Subcutaneous abdominal adipose tissue (tissue), 5 donors: ENCODE results near the gene TPGS2.
"Not testable (repeated sequence)": the region's sequence is repeated elsewhere in the genome, so short reads cannot be mapped to it uniquely, and the experiment has no call there.

ENCODE experiments used
- H3K27ac ChIP-seq: one replicate; pipeline ENCODE4 v1.7.0; 2013; ENCODE audit warnings: low read depth, mild to moderate bottlenecking, inconsistent platforms, low read length, moderate library complexity
- H3K27me3 ChIP-seq, 5 donors: one replicate each; pipeline ENCODE4 v1.7.0; 2013; ENCODE audit warnings: low read length in 5 of 5, inconsistent platforms in 1 of 5; ENCODE audit not compliant: control insufficient read depth in 5 of 5, insufficient read depth in 4 of 5
- H3K36me3 ChIP-seq, 5 donors: one replicate each; pipeline ENCODE4 v1.7.0; 2013; ENCODE audit warnings: low read length in 5 of 5; ENCODE audit not compliant: control insufficient read depth in 5 of 5, insufficient read depth in 5 of 5
- H3K4me1 ChIP-seq, 5 donors: one replicate each; pipeline ENCODE4 v1.7.0; 2013; ENCODE audit warnings: low read length in 5 of 5, mild to moderate bottlenecking in 3 of 5, moderate library complexity in 1 of 5; ENCODE audit not compliant: control insufficient read depth in 5 of 5, insufficient read depth in 5 of 5
- H3K4me3 ChIP-seq, 5 donors: one replicate each; pipeline ENCODE4 v1.7.0; 2013; ENCODE audit warnings: low read length in 5 of 5, low read depth in 1 of 5
- H3K9ac ChIP-seq, 5 donors: one replicate each; pipeline ENCODE4 v1.7.0; 2013; ENCODE audit warnings: low read length in 5 of 5, mild to moderate bottlenecking in 4 of 5, moderate library complexity in 3 of 5
- H3K9me3 ChIP-seq, 5 donors: one replicate each; pipeline ENCODE4 v1.7.0; 2013; ENCODE audit warnings: low read length in 5 of 5; ENCODE audit not compliant: control insufficient read depth in 5 of 5
- donor health status: healthy.
- donor health status: healthy.
- donor health status: healthy.
- donor health status: healthy.
- donor health status: healthy.

The TPGS2 gene

GRCh38 chr18:36769611-36770314, 59.0 kb downstream of the TPGS2 start:
- H3K27me3 ChIP-seq = peaks cover 0 to 2% (median 0%) of the 10 kb centered on the region in 5 donors
- no peaks in the 10 kb centered on the region for H3K36me3 ChIP-seq
- no peak overlapping the region for H3K27ac ChIP-seq
- peaks cover 0 to 3% (median 0%) of the 10 kb centered on the region in 5 donors for H3K4me1 ChIP-seq
- H3K9ac ChIP-seq = no peak overlapping the region
- H3K9me3 ChIP-seq = peaks cover 0 to 3% (median 0%) of the 10 kb centered on the region in 5 donors
- H3K4me3 ChIP-seq = no peak overlapping the region

GRCh38 chr18:36769172-36769571, 59.6 kb downstream of the TPGS2 start:
- Histone ChIP-seq H3K9ac (no peak overlapping the region), H3K27me3 (peaks cover 0 to 2% (median 0%) of the 10 kb centered on the region in 5 donors), H3K4me3 (no peak overlapping the region), H3K36me3 (no peaks in the 10 kb centered on the region), H3K9me3 (peaks cover 0 to 3% (median 0%) of the 10 kb centered on the region in 5 donors), H3K27ac (no peak overlapping the region), H3K4me1 (peaks cover 0 to 3% (median 0%) of the 10 kb centered on the region in 5 donors)

- Histone ChIP-seq H3K36me3 (no peaks in the 10 kb centered on the region), H3K4me1 (no peaks in the 10 kb centered on the region), H3K9ac (no peak overlapping the region), H3K9me3 (peaks cover 0 to 3% (median 0%) of the 10 kb centered on the region in 5 donors), H3K27me3 (no peaks in the 10 kb centered on the region), H3K4me3 (no peak overlapping the region), H3K27ac (no peak overlapping the region)
These were observed 62.0 kb downstream of the TPGS2 start for GRCh38 chr18:36766836-36767235.

DNA sequence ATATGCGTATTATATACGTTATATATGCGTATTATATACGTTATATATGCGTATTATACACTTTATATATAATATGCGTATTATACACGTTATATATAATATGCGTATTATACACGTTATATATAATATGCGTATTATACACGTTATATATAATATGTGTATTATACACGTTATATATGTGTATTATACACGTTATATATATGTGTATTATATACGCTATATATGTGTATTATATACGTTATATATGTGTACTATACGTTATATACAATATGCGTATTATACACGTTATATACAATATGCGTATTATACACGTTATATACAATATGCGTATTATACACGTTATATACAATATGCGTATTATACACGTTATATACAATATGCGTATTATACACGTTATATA, 65.8 kb downstream of the TPGS2 start:
- H3K4me3 ChIP-seq, H3K27me3 ChIP-seq, H3K9ac ChIP-seq, H3K4me1 ChIP-seq, H3K9me3 ChIP-seq, H3K27ac ChIP-seq, H3K36me3 ChIP-seq: not testable (repeated sequence)

GRCh38 chr18:36762074-36762473, 66.7 kb downstream of the TPGS2 start:
- Histone ChIP-seq H3K9me3 (peaks cover 0 to 3% (median 0%) of the 10 kb centered on the region in 5 donors), H3K27me3 (no peaks in the 10 kb centered on the region), H3K36me3 (no peaks in the 10 kb centered on the region), H3K27ac (no peak overlapping the region), H3K4me3 (no peak overlapping the region), H3K9ac (no peak overlapping the region), H3K4me1 (no peaks in the 10 kb centered on the region)

DNA sequence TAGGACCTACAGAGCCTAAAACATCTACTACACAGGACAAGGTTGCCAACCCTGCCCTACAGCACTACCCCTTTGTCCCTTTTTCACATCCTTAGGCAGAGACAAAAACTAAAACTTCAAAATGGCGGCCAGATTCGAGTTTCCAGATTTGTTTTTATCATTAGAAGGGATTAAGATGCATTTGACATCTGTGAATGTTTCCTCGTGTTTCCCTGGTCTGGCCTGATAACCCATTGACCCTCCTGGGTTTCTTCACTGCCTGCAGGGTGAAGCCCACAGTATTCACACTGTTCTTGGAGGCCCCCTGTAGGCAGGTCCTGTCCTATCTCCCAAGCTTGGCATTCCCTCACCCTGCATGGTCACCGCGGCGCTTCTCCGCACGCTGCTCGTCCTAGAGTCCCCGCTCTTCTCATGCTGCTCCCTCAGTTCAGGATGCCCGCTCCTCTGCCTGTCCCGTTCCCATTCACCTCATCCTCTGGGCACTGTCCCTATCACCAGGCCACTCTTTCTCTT, 67.6 kb downstream of the TPGS2 start:
- Histone ChIP-seq H3K36me3 (no peaks in the 10 kb centered on the region), H3K4me1 (peaks cover 0 to 7% (median 0%) of the 10 kb centered on the region in 5 donors), H3K9me3 (peaks cover 0 to 3% (median 0%) of the 10 kb centered on the region in 5 donors), H3K4me3 (no peak overlapping the region), H3K27ac (no peak overlapping the region), H3K27me3 (no peaks in the 10 kb centered on the region), H3K9ac (no peak overlapping the region)

- Histone ChIP-seq H3K4me1 (peaks cover 0 to 9% (median 0%) of the 10 kb centered on the region in 5 donors), H3K9ac (no peak overlapping the region), H3K27me3 (no peaks in the 10 kb centered on the region), H3K36me3 (no peaks in the 10 kb centered on the region), H3K9me3 (peaks cover 0 to 3% (median 0%) of the 10 kb centered on the region in 5 donors), H3K27ac (no peak overlapping the region), H3K4me3 (no peak overlapping the region)
These were observed 68.2 kb downstream of the TPGS2 start for GRCh38 chr18:36760598-36760997.

DNA sequence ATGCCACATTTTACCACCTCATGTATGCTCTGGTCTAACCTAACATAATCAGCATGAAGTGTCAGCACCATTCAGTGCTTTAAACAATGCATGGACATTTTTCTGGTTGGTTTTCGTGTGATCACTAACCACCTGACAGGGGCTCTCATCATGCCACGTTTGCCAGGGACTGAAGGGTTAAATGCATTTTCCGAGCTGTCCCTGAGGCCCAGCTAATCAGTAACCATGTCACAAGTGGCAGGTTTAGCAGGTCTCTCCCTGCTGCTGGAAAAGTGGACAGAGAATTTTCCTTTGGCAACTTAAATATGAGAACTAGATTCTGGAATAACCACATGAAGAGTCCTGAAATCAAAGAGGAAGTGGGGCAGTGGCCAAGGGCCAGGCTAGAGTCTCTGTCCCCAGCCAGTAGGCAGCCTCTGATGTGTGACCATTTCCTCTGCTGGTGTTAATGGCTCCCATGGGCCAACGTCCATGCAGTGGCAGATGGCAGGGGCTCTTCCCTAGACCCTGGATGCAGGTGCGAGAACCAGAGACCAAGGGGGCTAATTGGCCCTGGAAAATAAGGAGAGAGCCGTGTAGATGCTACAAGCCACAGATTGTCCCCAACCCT, 69.5 kb downstream of the TPGS2 start:
- no peak overlapping the region for H3K4me3 ChIP-seq
- H3K36me3 ChIP-seq = no peaks in the 10 kb centered on the region
- no peak overlapping the region for H3K9ac ChIP-seq
- no peaks in the 10 kb centered on the region for H3K9me3 ChIP-seq
- peaks cover 0 to 9% (median 0%) of the 10 kb centered on the region in 5 donors for H3K4me1 ChIP-seq
- H3K27me3 ChIP-seq = no peaks in the 10 kb centered on the region
- no peak overlapping the region for H3K27ac ChIP-seq

DNA sequence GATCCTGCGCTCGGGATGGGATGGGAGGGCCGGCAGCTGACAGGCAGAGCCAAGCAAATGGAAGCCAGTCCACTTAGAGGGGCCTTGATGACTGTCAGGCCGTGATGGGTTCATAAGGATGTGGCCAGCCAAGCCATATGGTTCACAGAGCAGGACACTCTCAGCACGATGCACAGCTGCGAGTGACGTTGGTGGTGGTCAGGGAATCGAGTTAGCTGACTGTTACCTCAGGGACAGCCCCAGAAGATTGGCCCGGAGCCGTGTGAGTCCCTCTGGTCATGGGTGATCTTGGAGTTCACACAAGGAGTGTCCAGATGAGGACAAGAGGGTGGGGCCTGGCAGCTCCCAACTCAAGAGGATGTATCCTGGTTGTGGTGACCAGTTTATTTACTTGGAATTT, 70.2 kb downstream of the TPGS2 start:
- Histone ChIP-seq H3K27ac (no peak overlapping the region), H3K36me3 (no peaks in the 10 kb centered on the region), H3K9ac (no peak overlapping the region), H3K4me1 (peaks cover 0 to 9% (median 0%) of the 10 kb centered on the region in 5 donors), H3K4me3 (no peak overlapping the region), H3K27me3 (no peaks in the 10 kb centered on the region), H3K9me3 (no peaks in the 10 kb centered on the region)

DNA sequence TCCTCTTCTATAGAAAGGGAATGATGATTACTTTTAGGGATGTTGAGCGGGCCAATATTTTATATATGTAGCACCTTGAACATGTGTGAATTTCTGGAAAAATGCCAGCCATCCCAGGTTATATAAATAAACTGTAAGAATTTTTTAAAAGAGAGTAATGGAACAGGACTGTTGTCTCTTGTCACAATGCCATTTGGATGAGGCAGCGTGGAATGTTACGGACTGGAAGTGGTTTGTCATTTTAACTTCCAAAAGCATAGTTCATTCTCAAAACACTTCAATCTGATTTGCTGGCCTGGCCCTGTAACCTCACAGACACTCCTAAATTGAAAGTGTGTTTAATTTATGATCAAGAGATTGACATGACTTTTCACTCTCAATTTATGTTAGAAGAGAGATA, 70.8 kb downstream of the TPGS2 start:
- no peaks in the 10 kb centered on the region for H3K36me3 ChIP-seq
- H3K4me3 ChIP-seq = no peak overlapping the region
- no peak overlapping the region for H3K27ac ChIP-seq
- H3K9me3 ChIP-seq = no peaks in the 10 kb centered on the region
- peaks cover 0 to 9% (median 0%) of the 10 kb centered on the region in 5 donors for H3K4me1 ChIP-seq
- no peaks in the 10 kb centered on the region for H3K27me3 ChIP-seq
- H3K9ac ChIP-seq = no peak overlapping the region
